GM12878 (cell line): ENCODE results near the gene SLC39A1. TPM values are rescaled to one million over a fixed set of nuclear protein-coding genes. Genes with fewer than 3 reads are reported as not detected.
A peak's percentile ranks its signal among the peaks of the same experiment; 100 is the strongest.

Experiments used
- ATAC-seq: fragments of 200-7000 bp; cut with Tn5 transposase; 3 replicates; pipeline ENCODE4 v1.9.1; 2020; ENCODE audit warnings: mild to moderate bottlenecking, moderate library complexity
- BruUV-seq: library from RNA; stranded (reverse); fragments of 400-500 nt; replicated peaks from 2 replicates; lab custom pipeline; 2021; lab: Mats Ljungman, UMichigan
- CTCF ChIA-PET: fragments of 300-600 bp; sonication (Branson Sonifier 250); formaldehyde crosslinking; extraction: SDS; loops from one replicate; lab custom pipeline; 2021; ENCODE audit warnings: inconsistent platforms; lab: Yijun Ruan, JAX
- POLR2A ChIA-PET: fragments of 350-600 bp; formaldehyde crosslinking; extraction: SDS; loops from one replicate; lab custom pipeline; 2021; ENCODE audit warnings: inconsistent platforms; lab: Charles Lee
- RAD21 ChIA-PET: fragments of 300-600 bp; sonication (Branson Sonifier 250); formaldehyde crosslinking; loops from one replicate; lab custom pipeline; 2023; ENCODE audit warnings: antibody characterized with exemption; ENCODE audit not compliant: unreplicated experiment; lab: Charles Lee
- SMC1A ChIA-PET: fragments of 300-600 bp; sonication (Branson Sonifier 250); formaldehyde crosslinking; loops from one replicate; lab custom pipeline; 2023; ENCODE audit not compliant: unreplicated experiment, uncharacterized antibody; lab: Charles Lee
- DNase-seq: peaks from one replicate; pipeline ENCODE4 v3.0.0-alpha.2; 2011; ENCODE audit warnings: low read depth, low spot score
- FAIRE-seq: peaks from 3 replicates; lab custom pipeline; 2011; peaks lifted over from hg19 to GRCh38; lab: Jason Lieb, UNC
- H2AFZ ChIP-seq: 2 replicates; pipeline ENCODE4 v1.6.0; 2011; ENCODE audit warnings: low read depth, low read length, control low read depth; ENCODE audit not compliant: control insufficient read depth
- H3K27ac ChIP-seq: 2 replicates; pipeline ENCODE4 v1.5.1; 2011; ENCODE audit warnings: control low read depth; ENCODE audit not compliant: control insufficient read depth, insufficient read depth
- H3K27me3 ChIP-seq, 2 experiments: replicated peaks in 1 of 2; 2 replicates each; pipeline versions ENCODE4 v1.6.0 to v1.6.1; 2011; ENCODE audit warnings: low read length in 1 of 2; ENCODE audit not compliant: control insufficient read depth in 2 of 2, insufficient read depth in 2 of 2
- H3K36me3 ChIP-seq, 2 experiments: 2 replicates each; pipeline ENCODE4 v1.5.1; 2011; ENCODE audit warnings: low read length in 1 of 2; ENCODE audit not compliant: control insufficient read depth in 2 of 2, insufficient read depth in 2 of 2
- H3K4me1 ChIP-seq: 2 replicates; pipeline ENCODE4 v1.6.1; 2011; ENCODE audit warnings: mild to moderate bottlenecking, low read length, moderate library complexity, mixed read lengths; ENCODE audit not compliant: control insufficient read depth, insufficient read depth
- H3K4me2 ChIP-seq: 2 replicates; pipeline ENCODE4 v1.6.0; 2011; ENCODE audit warnings: control low read depth; ENCODE audit not compliant: control insufficient read depth, insufficient read depth
- H3K4me3 ChIP-seq: fragments of 200-600 bp; sonication (generic); 2 replicates; pipeline ENCODE4 v1.5.1; 2016
- H3K79me2 ChIP-seq: 2 replicates; pipeline ENCODE4 v1.6.0; 2011; ENCODE audit warnings: low read length; ENCODE audit not compliant: control insufficient read depth, insufficient read depth
- H3K9ac ChIP-seq: 2 replicates; pipeline ENCODE4 v1.8.0; 2011; ENCODE audit warnings: low read length, control low read depth, mixed read lengths; ENCODE audit not compliant: control insufficient read depth, insufficient read depth
- H3K9me3 ChIP-seq: replicated peaks from 3 replicates; pipeline ENCODE4 v1.5.1; 2011; ENCODE audit warnings: mild to moderate bottlenecking, low read length; ENCODE audit not compliant: control insufficient read depth, insufficient read depth
- H4K20me1 ChIP-seq: 2 replicates; pipeline ENCODE4 v1.6.0; 2011; ENCODE audit not compliant: control insufficient read depth, insufficient read depth
- ASH2L ChIP-seq: fragments of 300-600, 200-600 bp; sonication (generic); IDR thresholded peaks from 2 replicates; pipeline ENCODE4 v1.6.1; 2017; ENCODE audit warnings: low read depth, mild to moderate bottlenecking, borderline replicate concordance
- CREB1 ChIP-seq: IDR thresholded peaks from 2 replicates; pipeline ENCODE4 v1.6.1; 2012; ENCODE audit warnings: low read depth, mild to moderate bottlenecking, inconsistent platforms
- GATAD2B ChIP-seq: fragments of 450-650 bp; conservative IDR thresholded peaks from 2 replicates; pipeline ENCODE4 v1.6.1; 2017; ENCODE audit warnings: low read depth, mild to moderate bottlenecking, moderate library complexity
- IKZF2 ChIP-seq, 2 experiments: fragments of 450-650 bp; IDR thresholded peaks; 2 replicates each; pipeline ENCODE4 v1.6.1; 2017; ENCODE audit warnings: mild to moderate bottlenecking in 2 of 2, moderate library complexity in 2 of 2
- MYB ChIP-seq: fragments of 150-350 bp; IDR thresholded peaks from 2 replicates; pipeline ENCODE4 v1.6.1; 2014; ENCODE audit warnings: mild to moderate bottlenecking, low read depth, low read length, borderline replicate concordance
- NFYA ChIP-seq: IDR thresholded peaks from 2 replicates; pipeline ENCODE4 v1.6.1; 2011; ENCODE audit warnings: low read depth, mild to moderate bottlenecking, low read length, improper control_type of control experiment, borderline replicate concordance
- POLR2A ChIP-seq: IDR thresholded peaks from 2 replicates; pipeline ENCODE4 v1.6.1; 2011; ENCODE audit warnings: low read depth, mild to moderate bottlenecking, low read length
- RELA ChIP-seq: fragments of 450-650 bp; IDR thresholded peaks from 2 replicates; pipeline ENCODE4 v1.8.0; 2014; ENCODE audit warnings: borderline replicate concordance; ENCODE audit not compliant: partially characterized antibody
- SMC3 ChIP-seq: IDR thresholded peaks from 2 replicates; pipeline ENCODE4 v1.6.1; 2011; ENCODE audit warnings: low read length, improper control_type of control experiment, borderline replicate concordance
- WGBS: methylation state at CpG from one replicate; pipeline ENCODE4 v1.1.6; 2016; ENCODE audit warnings: low lambda C conversion rate; ENCODE audit not compliant: insufficient replicate concordance, insufficient coverage; ENCODE audit errors: missing lambda C conversion rate; 5-methylcytosine and 5-hydroxymethylcytosine counted together
- in situ Hi-C: fragments of 300-500 bp; cut with MboI; formaldehyde crosslinking; loops from 9 replicates; pipeline ENCODE4 v1.14.3; 2018; ENCODE audit warnings: mixed read lengths
- intact Hi-C: fragments of 100-400 bp; cut with micrococcal nuclease; formaldehyde crosslinking; loops from one replicate; pipeline ENCODE4 v1.14.2; 2022; ENCODE audit not compliant: unreplicated experiment
- polyA plus RNA-seq, 11 experiments: library from polyadenylated mRNA; depleted of rRNA in 4 of 11; unstranded in 6 of 11; stranded (reverse) in 5 of 11; fragments of >200 nt; fragmentation: Nextera tagmentation in 4 of 11; fragmentation: Illumina TruSeq in 1 of 11; extraction: Ambion mirVana in 4 of 11; extraction: Trizol in 1 of 11; gene quantifications; 1 replicate in 1 of 11; 2 replicates in 10 of 11; pipeline versions ENCODE4 v1.2.1 to v1.2.3, GENCODE V29; 2011 to 2016; ENCODE audit warnings: inconsistent platforms in 2 of 11, missing spikeins in 2 of 11, low read depth in 1 of 11
- total RNA-seq, 4 experiments: library from RNA; depleted of rRNA in 3 of 4; stranded (reverse); fragments of >200 nt in 3 of 4; fragmentation: Illumina TruSeq in 1 of 4; extraction: Trizol in 1 of 4; gene quantifications; 2 replicates each; pipeline versions ENCODE4 v1.2.1 to v1.2.3, GENCODE V29; 2013 to 2021
- TF ChIP-seq, protein P1 (sequence below): fragments of 450-650 bp; IDR thresholded peaks from 2 replicates; pipeline ENCODE4 v1.6.1; 2016; ENCODE audit warnings: mild to moderate bottlenecking, moderate library complexity, borderline replicate concordance
- TF ChIP-seq, protein P2 (sequence below), 3 experiments: IDR thresholded peaks in 2 of 3; conservative IDR thresholded peaks in 1 of 3; 2 replicates each; pipeline ENCODE4 v1.5.1; 2011; ENCODE audit warnings: low read depth in 3 of 3, low read length in 3 of 3, mild to moderate bottlenecking in 3 of 3, control low read depth in 2 of 3, moderate library complexity in 2 of 3, inconsistent platforms in 1 of 3, mixed read lengths in 1 of 3; ENCODE audit not compliant: control insufficient read depth in 2 of 3, insufficient read depth in 1 of 3; ENCODE audit errors: extremely low read depth in 1 of 3
- TF ChIP-seq, protein P3 (sequence below): fragments of 450-650 bp; IDR thresholded peaks from 2 replicates; pipeline ENCODE4 v1.6.1; 2018; ENCODE audit warnings: mild to moderate bottlenecking, low read depth, moderate library complexity; ENCODE audit not compliant: partially characterized antibody
- TF ChIP-seq, protein P4 (sequence below): fragments of 450-650 bp; IDR thresholded peaks from 2 replicates; pipeline ENCODE4 v1.6.1; 2017; ENCODE audit warnings: borderline replicate concordance

The SLC39A1 gene
- total and polyA plus RNA-seq, 10 of the 15 experiments (the other 5 are each of a cell fraction or from before 2014, with no cell fraction given), result 8.8 to 98.6 (median 72.4) TPM

DNA sequence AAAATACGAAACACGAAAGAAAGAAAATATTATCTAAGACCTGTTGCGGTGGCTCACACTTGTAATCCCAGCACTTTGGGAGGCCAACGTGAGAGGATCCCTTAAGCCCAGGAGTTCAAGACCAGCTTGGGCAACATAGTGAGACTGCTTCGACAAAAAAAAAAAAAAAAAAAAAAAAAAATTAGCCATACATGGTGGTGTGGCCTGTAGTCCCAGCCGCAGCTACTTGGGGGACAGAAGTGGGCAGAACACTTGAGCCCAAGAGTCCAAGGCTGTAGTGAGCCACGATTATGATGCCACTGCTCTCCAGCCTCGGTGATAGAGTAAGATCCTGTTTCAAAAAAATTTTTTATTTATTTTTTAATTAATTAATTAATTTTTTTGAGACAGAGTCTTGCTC lies 24.3 kb upstream of the SLC39A1 start:
- FAIRE-seq (no peak), ATAC-seq (no peak), DNase-seq (no peak)
- 79% methylated on average over 7 of the region's 8 CpGs for WGBS
- CTCF ChIA-PET, result interaction anchor here (0.6 to 6.6 kb wide), 33 partner anchors 10 to 477 kb away, joined by 3 to 85 read pairs (median 8); partner anchors contain the start of genes CREB3L4, DENND4B, GATAD2B and JTB
- Histone ChIP-seq H3K36me3 (peaks cover 0 to 5% of the 10 kb centered on the region in 2 experiments; a peak in 2 of 4 replicates), H3K27ac (no peak overlapping the region), H3K79me2 (peaks cover 20% of the 10 kb centered on the region), H3K9ac (no peak overlapping the region), H2AFZ (no peak overlapping the region), H4K20me1 (no peaks in the 10 kb centered on the region), H3K4me2 (peak overlapping the region; percentile 51), H3K27me3 (no peaks in the 10 kb centered on the region), H3K4me3 (no peak overlapping the region), H3K4me1 (peaks cover 11% of the 10 kb centered on the region), H3K9me3 (no peaks in the 10 kb centered on the region)
- intact Hi-C loops (loop anchor here (2.0 kb wide), 3 partner anchors 65 to 317 kb away; partner anchors contain the start of genes GATAD2B, ILF2 and NPR1), in situ Hi-C loops (loop anchor here (5.0 to 10.0 kb wide), 2 partner anchors 193 to 310 kb away; partner anchors contain the start of gene NPR1)
- SMC1A ChIA-PET, result interaction anchor here (0.7 to 5.2 kb wide), 25 partner anchors 9 to 354 kb away, joined by 3 to 46 read pairs (median 5); partner anchors contain the start of genes CHTOP, CREB3L4, DENND4B and GATAD2B
- RAD21 ChIA-PET, result interaction anchor here (0.6 to 5.7 kb wide), 21 partner anchors 10 to 415 kb away, joined by 3 to 42 read pairs (median 9); partner anchors contain the start of genes CHTOP, CREB3L4, DENND4B and JTB
- no TSS peak for BruUV-seq
- POLR2A ChIA-PET, result interaction anchor here (0.7 to 2.3 kb wide), 10 partner anchors 10 to 237 kb away, joined by 3 to 21 read pairs (median 4); partner anchors contain the start of genes CREB3L4, JTB, SLC27A3 and SLC39A1
- TF ChIP-seq, protein P1, sequence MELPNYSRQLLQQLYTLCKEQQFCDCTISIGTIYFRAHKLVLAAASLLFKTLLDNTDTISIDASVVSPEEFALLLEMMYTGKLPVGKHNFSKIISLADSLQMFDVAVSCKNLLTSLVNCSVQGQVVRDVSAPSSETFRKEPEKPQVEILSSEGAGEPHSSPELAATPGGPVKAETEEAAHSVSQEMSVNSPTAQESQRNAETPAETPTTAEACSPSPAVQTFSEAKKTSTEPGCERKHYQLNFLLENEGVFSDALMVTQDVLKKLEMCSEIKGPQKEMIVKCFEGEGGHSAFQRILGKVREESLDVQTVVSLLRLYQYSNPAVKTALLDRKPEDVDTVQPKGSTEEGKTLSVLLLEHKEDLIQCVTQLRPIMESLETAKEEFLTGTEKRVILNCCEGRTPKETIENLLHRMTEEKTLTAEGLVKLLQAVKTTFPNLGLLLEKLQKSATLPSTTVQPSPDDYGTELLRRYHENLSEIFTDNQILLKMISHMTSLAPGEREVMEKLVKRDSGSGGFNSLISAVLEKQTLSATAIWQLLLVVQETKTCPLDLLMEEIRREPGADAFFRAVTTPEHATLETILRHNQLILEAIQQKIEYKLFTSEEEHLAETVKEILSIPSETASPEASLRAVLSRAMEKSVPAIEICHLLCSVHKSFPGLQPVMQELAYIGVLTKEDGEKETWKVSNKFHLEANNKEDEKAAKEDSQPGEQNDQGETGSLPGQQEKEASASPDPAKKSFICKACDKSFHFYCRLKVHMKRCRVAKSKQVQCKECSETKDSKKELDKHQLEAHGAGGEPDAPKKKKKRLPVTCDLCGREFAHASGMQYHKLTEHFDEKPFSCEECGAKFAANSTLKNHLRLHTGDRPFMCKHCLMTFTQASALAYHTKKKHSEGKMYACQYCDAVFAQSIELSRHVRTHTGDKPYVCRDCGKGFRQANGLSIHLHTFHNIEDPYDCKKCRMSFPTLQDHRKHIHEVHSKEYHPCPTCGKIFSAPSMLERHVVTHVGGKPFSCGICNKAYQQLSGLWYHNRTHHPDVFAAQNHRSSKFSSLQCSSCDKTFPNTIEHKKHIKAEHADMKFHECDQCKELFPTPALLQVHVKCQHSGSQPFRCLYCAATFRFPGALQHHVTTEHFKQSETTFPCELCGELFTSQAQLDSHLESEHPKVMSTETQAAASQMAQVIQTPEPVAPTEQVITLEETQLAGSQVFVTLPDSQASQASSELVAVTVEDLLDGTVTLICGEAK, result no peak
- TF ChIP-seq MYB (no peak), POLR2A (no peak), SMC3 (no peak), IKZF2 (IDR thresholded peaks at IDR 0.05) (no peak), ASH2L (no peak), GATAD2B (no peak), CREB1 (no peak), NFYA (no peak), RELA (no peak)
- TF ChIP-seq, protein P2, sequence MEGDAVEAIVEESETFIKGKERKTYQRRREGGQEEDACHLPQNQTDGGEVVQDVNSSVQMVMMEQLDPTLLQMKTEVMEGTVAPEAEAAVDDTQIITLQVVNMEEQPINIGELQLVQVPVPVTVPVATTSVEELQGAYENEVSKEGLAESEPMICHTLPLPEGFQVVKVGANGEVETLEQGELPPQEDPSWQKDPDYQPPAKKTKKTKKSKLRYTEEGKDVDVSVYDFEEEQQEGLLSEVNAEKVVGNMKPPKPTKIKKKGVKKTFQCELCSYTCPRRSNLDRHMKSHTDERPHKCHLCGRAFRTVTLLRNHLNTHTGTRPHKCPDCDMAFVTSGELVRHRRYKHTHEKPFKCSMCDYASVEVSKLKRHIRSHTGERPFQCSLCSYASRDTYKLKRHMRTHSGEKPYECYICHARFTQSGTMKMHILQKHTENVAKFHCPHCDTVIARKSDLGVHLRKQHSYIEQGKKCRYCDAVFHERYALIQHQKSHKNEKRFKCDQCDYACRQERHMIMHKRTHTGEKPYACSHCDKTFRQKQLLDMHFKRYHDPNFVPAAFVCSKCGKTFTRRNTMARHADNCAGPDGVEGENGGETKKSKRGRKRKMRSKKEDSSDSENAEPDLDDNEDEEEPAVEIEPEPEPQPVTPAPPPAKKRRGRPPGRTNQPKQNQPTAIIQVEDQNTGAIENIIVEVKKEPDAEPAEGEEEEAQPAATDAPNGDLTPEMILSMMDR (IDR thresholded peaks at IDR 0.05 in 2 of 3, conservative IDR thresholded peaks at IDR 0.05 in 1 of 3; ENCODE audit: control insufficient read depth in 2 of 3, extremely low read depth in 1 of 3, insufficient read depth in 1 of 3, low read depth in 3 of 3, low read length in 3 of 3), result no peak
- TF ChIP-seq, protein P3, sequence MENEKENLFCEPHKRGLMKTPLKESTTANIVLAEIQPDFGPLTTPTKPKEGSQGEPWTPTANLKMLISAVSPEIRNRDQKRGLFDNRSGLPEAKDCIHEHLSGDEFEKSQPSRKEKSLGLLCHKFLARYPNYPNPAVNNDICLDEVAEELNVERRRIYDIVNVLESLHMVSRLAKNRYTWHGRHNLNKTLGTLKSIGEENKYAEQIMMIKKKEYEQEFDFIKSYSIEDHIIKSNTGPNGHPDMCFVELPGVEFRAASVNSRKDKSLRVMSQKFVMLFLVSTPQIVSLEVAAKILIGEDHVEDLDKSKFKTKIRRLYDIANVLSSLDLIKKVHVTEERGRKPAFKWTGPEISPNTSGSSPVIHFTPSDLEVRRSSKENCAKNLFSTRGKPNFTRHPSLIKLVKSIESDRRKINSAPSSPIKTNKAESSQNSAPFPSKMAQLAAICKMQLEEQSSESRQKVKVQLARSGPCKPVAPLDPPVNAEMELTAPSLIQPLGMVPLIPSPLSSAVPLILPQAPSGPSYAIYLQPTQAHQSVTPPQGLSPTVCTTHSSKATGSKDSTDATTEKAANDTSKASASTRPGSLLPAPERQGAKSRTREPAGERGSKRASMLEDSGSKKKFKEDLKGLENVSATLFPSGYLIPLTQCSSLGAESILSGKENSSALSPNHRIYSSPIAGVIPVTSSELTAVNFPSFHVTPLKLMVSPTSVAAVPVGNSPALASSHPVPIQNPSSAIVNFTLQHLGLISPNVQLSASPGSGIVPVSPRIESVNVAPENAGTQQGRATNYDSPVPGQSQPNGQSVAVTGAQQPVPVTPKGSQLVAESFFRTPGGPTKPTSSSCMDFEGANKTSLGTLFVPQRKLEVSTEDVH, result no peak
- TF ChIP-seq, protein P4, sequence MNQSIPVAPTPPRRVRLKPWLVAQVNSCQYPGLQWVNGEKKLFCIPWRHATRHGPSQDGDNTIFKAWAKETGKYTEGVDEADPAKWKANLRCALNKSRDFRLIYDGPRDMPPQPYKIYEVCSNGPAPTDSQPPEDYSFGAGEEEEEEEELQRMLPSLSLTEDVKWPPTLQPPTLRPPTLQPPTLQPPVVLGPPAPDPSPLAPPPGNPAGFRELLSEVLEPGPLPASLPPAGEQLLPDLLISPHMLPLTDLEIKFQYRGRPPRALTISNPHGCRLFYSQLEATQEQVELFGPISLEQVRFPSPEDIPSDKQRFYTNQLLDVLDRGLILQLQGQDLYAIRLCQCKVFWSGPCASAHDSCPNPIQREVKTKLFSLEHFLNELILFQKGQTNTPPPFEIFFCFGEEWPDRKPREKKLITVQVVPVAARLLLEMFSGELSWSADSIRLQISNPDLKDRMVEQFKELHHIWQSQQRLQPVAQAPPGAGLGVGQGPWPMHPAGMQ, result no peak
